Kidney (tissue), 14 donors: Measurements from ENCODE around the gene MRPL50. TPM values are rescaled to one million over a fixed set of nuclear protein-coding genes. Genes with fewer than 3 reads are reported as not detected.
A peak's percentile ranks its signal among the peaks of the same experiment; 100 is the strongest.

Source experiments
- DNase-seq, 5 donors: peaks; one replicate each; pipeline ENCODE4 v3.0.0-alpha.2; 2013 to 2020
- FAIRE-seq: peaks from 2 replicates; lab custom pipeline; 2012; peaks lifted over from hg19 to GRCh38; lab: Jason Lieb, UNC
- H3K27ac ChIP-seq, 2 donors: one replicate each; pipeline ENCODE4 v1.7.0; 2013; ENCODE audit warnings: low read depth in 2 of 2, low read length in 2 of 2, inconsistent platforms in 1 of 2
- H3K27me3 ChIP-seq: one replicate; pipeline ENCODE4 v1.7.1; 2013; ENCODE audit warnings: low read length, inconsistent platforms; ENCODE audit not compliant: control insufficient read depth, insufficient read depth
- H3K36me3 ChIP-seq, 3 donors: one replicate each; pipeline versions ENCODE4 v1.7.0 to v1.7.1; 2013; ENCODE audit warnings: low read length in 3 of 3, control low read depth in 1 of 3, inconsistent platforms in 1 of 3; ENCODE audit not compliant: insufficient read depth in 3 of 3, control insufficient read depth in 2 of 3
- H3K4me1 ChIP-seq, 3 donors: one replicate each; pipeline versions ENCODE4 v1.7.0 to v1.7.1; 2013; ENCODE audit warnings: low read length in 3 of 3, inconsistent platforms in 1 of 3, low read depth in 1 of 3; ENCODE audit not compliant: control insufficient read depth in 2 of 3, insufficient read depth in 2 of 3
- H3K4me3 ChIP-seq, 3 donors: one replicate each; pipeline versions ENCODE4 v1.7.0 to v1.8.1; 2013; ENCODE audit warnings: low read length in 3 of 3, control low read depth in 1 of 3, inconsistent platforms in 1 of 3
- H3K9ac ChIP-seq, 3 donors: one replicate each; pipeline versions ENCODE4 v1.7.0 to v1.7.1; 2013; ENCODE audit warnings: low read length in 3 of 3, control low read depth in 1 of 3, inconsistent platforms in 1 of 3
- H3K9me3 ChIP-seq, 3 donors: one replicate each; pipeline versions ENCODE4 v1.7.0 to v1.7.1; 2013; ENCODE audit warnings: low read length in 3 of 3, control low read depth in 1 of 3, inconsistent platforms in 1 of 3; ENCODE audit not compliant: control insufficient read depth in 2 of 3, insufficient read depth in 1 of 3
- intact Hi-C: fragments of 100-400 bp; cut with DNase I; formaldehyde crosslinking; loops from one replicate; pipeline ENCODE4 v1.11.1; 2022
- polyA plus RNA-seq: library from polyadenylated mRNA; stranded (reverse); fragments of 350-450 nt; fragmentation: Illumina TruSeq; extraction: RNeasy Lipid Tissue Mini Kit (QIAGEN cat#74804); gene quantifications from one replicate; pipeline ENCODE4 v1.2.3, GENCODE V29; 2014; ENCODE audit warnings: low read depth, low replicate concordance; ENCODE audit not compliant: insufficient read depth
- total RNA-seq: library from RNA; stranded (reverse); fragmentation: NEBNext Ultra II Directional; extraction: Animal tissue kit (Norgen Biotek cat#: 25700); gene quantifications from one replicate; pipeline ENCODE4 v1.2.1, GENCODE V29; 2021
- TF ChIP-seq, protein P1 (sequence below): IDR thresholded peaks from 3 replicates; pipeline ENCODE4 v1.5.1; 2012; ENCODE audit warnings: mild to moderate bottlenecking, moderate library complexity, borderline replicate concordance; ENCODE audit not compliant: insufficient read depth; ENCODE audit errors: extremely low read depth
- donor health status: control.
- donor health status: control.
- donor health status: control.
- donor health status: control.
- donor health status: control.
- donor health status: DM: yes; HTN: yes; CAD: no.
- donor health status: Normal renal cell carcinoma (clear cell type).

MRPL50 gene
- total and polyA plus RNA-seq, 2 donors from 2014 or later, result 12.1 to 17.5 TPM

DNA sequence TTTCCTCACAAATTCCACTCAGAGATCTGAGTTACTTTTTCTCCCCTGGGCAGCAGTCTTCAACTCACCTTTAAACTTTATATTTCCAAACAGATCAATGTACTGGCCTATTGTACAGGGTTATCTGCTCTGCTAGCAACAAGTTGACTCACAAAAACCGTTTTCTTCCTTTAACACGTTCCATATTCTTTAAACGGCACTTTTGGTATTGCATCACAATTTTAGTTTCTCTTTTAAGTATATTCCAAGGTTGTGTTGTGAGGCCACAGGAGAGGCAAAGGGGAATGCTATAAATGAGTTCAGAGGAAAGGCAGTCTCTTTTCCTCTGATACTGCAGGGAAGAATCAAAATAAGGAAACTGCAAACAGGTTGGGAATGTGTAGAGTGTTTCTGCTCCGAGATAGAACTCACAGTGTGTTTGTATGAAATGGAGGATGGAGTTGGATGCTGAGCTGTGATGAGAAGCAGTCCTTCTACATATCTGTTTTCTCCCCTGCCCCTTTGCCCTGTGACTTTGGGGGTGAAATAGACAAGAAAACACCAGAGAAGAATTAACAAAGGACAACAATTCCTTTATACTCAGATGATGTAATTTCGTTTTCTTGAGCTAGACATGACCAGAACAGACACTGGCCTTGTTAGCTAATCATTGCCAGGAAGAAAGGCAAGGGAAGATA, 47.1 kb upstream of the MRPL50 start:
- FAIRE-seq (no peak), DNase-seq (peak in 1 of 5 donors; percentile 14)
- Histone ChIP-seq H3K36me3 (no peaks in the 10 kb centered on the region), H3K27ac (peak overlapping the region; percentile 42 to 75), H3K27me3 (no peaks in the 10 kb centered on the region), H3K4me1 (peaks cover 0 to 7% (median 3%) of the 10 kb centered on the region in 3 donors), H3K9me3 (no peaks in the 10 kb centered on the region), H3K9ac (peak overlapping the region in 1 of 3 donors; percentile 46), H3K4me3 (peak overlapping the region in 2 of 3 donors; percentile 1 to 35)
- intact Hi-C loops, result no loop called here
- TF ChIP-seq, protein P1, sequence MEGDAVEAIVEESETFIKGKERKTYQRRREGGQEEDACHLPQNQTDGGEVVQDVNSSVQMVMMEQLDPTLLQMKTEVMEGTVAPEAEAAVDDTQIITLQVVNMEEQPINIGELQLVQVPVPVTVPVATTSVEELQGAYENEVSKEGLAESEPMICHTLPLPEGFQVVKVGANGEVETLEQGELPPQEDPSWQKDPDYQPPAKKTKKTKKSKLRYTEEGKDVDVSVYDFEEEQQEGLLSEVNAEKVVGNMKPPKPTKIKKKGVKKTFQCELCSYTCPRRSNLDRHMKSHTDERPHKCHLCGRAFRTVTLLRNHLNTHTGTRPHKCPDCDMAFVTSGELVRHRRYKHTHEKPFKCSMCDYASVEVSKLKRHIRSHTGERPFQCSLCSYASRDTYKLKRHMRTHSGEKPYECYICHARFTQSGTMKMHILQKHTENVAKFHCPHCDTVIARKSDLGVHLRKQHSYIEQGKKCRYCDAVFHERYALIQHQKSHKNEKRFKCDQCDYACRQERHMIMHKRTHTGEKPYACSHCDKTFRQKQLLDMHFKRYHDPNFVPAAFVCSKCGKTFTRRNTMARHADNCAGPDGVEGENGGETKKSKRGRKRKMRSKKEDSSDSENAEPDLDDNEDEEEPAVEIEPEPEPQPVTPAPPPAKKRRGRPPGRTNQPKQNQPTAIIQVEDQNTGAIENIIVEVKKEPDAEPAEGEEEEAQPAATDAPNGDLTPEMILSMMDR, result no peak

DNA sequence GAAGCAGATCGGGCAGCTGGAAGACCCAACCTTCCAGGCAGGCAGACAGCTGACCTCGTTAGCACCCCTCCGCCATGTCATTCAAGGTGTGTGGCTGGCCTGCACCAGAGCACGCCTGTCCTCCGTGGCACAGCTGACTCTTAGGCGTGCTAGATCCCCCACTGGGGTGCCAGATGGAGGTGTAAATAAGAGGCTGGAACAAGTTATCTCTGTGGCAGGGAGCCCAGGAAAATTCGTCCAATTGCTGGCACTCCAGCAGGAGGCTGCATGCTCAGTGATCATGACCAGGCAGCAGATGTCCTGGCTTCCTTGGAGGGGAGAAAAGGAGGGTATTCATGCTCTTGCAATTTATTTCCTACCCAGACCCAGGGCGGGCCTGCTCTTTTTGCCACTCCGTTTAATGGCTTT, 45.0 kb upstream of the MRPL50 start:
- Histone ChIP-seq H3K27me3 (no peaks in the 10 kb centered on the region), H3K4me3 (peak overlapping the region in 1 of 3 donors; percentile 64), H3K9me3 (no peaks in the 10 kb centered on the region), H3K4me1 (peaks cover 0 to 7% (median 0%) of the 10 kb centered on the region in 3 donors), H3K27ac (peak overlapping the region; percentile 68 to 88), H3K9ac (no peak overlapping the region), H3K36me3 (no peaks in the 10 kb centered on the region)
- TF ChIP-seq, protein P1, result no peak
- FAIRE-seq (no peak), DNase-seq (peak in 1 of 5 donors; percentile 46)
- intact Hi-C loops, result no loop called here

DNA sequence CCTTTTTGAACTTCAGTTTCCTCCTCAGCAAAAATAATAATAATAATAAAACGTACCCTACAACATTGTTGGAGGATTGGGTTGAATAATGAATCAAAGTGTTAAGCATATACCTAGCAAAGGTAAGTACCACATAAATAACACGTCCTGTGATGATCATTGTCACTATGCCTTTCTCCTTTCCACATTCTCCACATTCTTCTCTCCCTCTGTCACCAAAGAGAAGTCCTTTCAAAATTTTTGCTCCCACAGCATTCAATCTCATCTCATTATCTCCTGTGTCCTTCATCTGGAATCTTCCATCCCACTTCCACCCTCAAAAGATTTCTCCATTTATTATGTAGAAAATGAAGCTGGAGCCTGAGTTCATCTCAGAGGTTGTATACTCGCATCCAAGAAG, 44.3 kb upstream of the MRPL50 start:
- DNase-seq, result no peak
- H3K27ac ChIP-seq, result peak overlapping the region; percentile 68 to 88

More for the DNA sequence above, 44.3 kb upstream of the MRPL50 start:
- no peak for FAIRE-seq
- Histone ChIP-seq H3K9ac (no peak overlapping the region), H3K36me3 (no peaks in the 10 kb centered on the region), H3K4me3 (peak overlapping the region in 1 of 3 donors; percentile 64), H3K27me3 (no peaks in the 10 kb centered on the region), H3K4me1 (peaks cover 0 to 7% (median 0%) of the 10 kb centered on the region in 3 donors), H3K9me3 (no peaks in the 10 kb centered on the region)
- intact Hi-C loops, result no loop called here
- TF ChIP-seq, protein P1, result no peak
